EL (cell line): ENCODE measurements around the gene KMT2E.
A peak's percentile ranks its signal among the peaks of the same experiment; 100 is the strongest.
"Not testable (repeated sequence)": the region's sequence is repeated elsewhere in the genome, so short reads cannot be mapped to it uniquely, and the experiment has no call there.

Experiments used
- DNase-seq: peaks from one replicate; pipeline ENCODE4 v3.0.0-alpha.2; 2016

KMT2E gene

DNA sequence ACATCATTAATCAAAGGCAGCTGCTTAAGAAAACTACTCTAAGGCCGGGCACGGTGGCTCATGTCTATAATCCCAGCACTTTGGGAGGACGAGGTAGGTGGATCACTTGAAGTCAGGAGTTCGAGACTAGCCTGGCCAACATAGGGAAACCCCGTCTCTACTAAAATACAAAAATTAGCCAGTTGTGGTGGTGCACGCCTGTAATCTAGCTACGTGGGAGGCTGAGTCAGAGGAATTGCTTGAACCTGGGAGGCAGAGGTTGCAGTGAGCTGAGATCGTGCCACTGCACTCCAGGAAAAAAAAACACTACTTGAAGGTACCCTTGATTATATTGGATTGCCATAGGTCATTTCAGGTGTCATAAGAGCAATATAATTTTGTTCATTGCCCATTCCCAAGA is 14.9 kb downstream of the KMT2E start:
- DNase-seq, result not testable (repeated sequence)

DNA sequence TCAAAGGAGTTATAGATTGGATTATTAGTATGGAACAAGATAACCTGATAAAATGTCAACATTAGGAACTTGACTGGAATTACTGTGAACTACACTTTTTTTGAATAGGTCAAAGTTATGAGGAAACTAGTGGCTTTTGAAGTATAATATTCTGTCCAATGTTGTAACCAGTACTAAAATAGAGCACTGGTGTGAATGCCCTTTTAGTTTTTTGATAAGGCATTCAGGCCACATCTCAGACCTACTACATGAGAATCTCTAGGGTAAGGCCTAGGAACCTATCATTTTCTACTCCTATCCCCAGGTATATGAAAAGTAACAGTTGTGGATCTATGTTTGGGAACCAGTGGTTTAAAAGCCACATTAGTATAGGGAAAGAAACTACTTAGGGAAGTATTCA is 16.4 kb downstream of the KMT2E start:
- DNase-seq, result no peak

- no peak for DNase-seq
These were observed 18.7 kb downstream of the KMT2E start for GRCh38 chr7:105032553-105033214.

DNA sequence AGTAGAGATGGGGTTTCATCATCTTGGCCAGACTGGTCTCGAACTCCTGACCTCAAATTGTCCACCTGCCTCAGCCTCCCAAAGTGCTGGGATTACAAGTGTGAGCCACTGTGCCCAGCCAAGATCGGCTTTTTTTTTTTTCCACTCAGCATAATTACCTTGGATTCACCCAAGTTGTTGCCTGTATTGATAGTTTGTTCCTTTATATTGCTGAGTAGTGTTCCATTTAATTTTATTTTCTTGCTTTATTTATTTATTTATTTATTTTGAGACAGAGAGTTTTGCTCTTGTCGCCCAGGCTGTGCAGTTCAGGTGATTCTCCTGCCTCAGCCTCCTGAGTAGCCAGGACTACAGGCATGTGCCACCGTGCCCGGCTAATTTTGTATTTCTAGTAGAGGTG is 21.3 kb downstream of the KMT2E start:
- no peak for DNase-seq

DNA sequence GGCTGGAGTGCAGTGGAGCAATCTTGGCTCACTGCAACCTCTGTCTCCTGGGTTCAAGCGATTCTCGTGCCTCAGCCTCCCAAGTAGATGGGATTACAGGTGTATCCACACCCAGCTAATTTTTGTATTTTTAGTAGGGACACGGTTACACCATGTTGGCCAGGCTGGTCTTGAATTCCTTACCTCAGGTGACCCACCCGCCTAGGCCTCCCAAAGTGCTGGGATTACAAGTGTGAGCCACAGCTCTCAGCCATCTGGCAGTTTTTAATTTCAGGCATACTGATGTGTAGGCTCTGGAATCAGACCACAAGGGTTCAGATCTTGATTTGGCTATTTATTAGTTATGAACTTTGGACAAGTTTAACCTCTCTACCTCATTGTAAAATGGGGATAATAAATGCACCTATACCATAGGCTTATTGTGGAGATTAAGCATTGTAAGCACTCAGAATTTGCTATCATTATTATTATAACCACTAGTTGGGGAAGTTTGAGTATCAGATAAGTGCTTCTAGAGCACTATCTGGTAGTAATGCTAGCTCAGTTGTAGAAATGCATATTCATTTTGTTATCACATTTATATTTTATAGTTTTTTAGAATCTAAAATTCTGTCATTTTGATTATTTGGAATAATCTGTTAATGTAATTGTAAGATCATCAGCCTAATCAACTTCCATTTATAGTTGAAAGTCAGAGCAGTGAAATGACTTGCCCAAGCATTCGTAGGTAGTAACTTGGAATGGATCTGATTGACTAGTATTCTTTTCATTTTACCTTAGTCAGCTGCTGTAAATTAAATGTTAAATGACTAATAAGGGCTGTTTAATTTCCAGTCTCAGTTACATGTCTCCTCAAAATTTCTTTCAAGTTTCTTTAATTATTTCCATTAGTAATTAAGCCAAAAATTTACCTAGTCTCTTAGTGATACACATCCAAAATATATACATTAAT is 22.5 kb downstream of the KMT2E start:
- DNase-seq, result no peak

DNA sequence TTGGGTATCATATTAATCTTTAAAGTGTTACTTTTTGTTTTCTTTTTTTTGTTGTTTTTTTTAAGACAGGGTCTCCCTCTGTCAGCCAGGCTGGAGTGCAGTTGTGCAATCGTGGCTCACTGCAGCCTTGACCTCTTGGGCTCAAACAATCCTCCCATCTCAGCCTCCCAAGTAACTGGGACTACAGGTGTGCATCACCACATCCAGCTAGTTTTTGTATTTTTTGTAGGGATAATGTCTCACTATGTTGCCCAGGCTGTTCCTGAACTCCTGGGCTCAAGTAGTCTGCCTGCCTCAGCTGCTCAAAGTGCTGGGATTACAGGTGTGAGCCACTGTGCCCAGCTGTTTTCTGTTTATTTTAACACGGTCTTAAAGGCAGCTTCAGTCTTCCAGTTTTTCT is 23.3 kb downstream of the KMT2E start:
- DNase-seq, result no peak

- DNase-seq, result no peak
These were observed 30.6 kb downstream of the KMT2E start for GRCh38 chr7:105044449-105045070.

DNA sequence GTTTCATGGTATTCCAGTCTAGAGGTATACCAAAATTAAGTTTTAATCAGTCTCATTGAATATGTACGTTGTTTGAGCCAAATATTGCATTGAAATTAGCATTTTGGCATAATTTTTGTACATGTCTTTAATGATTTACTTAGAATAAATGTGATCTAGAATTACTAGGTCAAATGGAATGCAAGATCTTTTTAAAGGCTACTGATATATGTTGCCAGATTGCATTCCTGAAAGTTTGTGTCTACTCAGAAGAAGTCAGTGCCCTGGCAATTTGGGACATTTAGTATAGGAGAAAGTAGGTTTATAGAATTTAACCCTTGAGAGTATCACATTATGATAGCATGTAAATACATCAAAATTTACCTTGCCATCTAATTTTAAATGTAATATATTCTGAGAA is 32.4 kb downstream of the KMT2E start:
- peak; percentile 73 for DNase-seq

GRCh38 chr7:105047932-105048331 is 33.9 kb downstream of the KMT2E start:
- no peak for DNase-seq

DNA sequence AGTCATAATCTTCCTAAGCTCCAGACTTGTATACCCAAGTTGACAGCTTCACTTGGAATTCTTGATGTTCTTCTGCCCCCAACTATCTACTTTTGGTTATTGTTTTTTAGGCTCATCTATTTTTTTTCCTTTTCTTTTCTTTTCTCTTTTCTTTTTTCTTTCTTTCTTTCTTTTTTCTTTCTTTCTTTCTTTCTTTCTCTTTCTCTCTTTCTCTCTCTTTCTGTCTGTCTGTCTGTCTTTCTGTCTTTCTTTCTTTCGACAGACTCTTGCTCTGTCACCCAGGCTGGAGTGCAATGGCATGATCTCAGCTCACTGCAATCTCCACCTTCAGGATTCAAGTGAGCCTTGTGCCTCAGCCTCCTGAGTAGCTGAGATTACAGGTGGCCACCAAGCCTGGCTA is 36.5 kb downstream of the KMT2E start:
- no peak for DNase-seq

DNA sequence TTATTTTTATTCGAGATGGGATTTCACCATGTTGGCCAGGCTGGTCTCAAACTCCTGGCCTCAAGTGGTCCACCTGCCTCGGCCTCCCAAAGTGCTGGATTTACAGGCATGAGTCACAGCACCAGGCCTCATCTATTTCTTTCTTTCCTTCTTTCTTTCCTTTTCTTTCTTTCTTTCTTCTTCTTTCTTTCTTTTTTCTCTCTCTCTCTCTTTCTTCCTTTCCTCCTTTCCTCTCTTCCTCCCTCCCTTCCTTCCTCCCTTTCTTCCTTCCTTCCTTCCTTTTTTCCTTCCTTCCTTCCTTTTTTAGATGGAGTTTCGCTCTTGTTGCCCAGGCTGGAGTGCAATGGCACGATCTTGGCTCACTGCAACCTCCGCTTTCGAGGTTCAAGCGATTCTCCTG is 36.9 kb downstream of the KMT2E start:
- not testable (repeated sequence) for DNase-seq

GRCh38 chr7:105055084-105055483 is 41.1 kb downstream of the KMT2E start:
- no peak for DNase-seq

GRCh38 chr7:105055621-105056020 is 41.6 kb downstream of the KMT2E start:
- DNase-seq, result no peak

- no peak for DNase-seq
These were observed 43.5 kb downstream of the KMT2E start for GRCh38 chr7:105057472-105057871.

DNA sequence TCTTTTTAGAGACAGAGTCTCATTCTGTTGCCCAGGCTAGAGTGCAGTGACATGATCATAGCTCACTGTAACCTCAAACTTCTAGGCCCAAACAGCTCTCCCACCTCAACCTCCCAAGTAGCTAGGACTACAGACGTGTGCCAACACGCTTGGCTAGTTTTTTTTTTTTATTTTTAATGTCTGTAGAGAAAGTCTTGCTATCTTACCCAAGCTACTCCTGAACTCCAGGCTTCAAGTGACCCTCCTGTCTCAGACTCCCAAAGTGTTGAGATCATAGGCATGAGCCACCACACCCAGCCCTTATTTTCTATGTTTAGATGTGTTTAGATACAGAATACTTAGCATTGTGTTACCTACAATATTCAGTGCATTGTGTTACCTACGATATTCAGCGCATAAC is 46.4 kb downstream of the KMT2E start:
- DNase-seq, result no peak

GRCh38 chr7:105060923-105061322 is 46.9 kb downstream of the KMT2E start:
- DNase-seq, result no peak

- no peak for DNase-seq
These were observed 51.1 kb downstream of the KMT2E start for GRCh38 chr7:105065104-105065503.

DNA sequence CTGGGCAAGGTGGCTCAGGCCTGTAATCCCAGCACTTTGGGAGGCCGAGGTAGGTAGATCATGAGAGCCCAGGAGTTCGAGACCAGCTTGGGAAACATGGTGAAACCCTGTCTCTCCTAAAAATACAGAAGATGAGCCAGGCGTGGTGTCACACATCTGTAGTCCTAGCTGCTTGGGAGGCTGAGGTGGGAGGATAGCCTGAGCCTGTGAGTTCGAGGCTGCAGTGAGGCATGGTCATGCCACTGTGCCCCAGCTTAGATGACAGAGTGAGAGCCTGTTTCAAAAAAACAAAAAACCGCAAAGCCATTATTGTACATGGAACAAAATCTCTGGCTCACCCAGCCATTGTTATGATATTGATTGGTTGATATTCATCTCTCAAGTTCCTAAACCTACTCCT is 53.7 kb downstream of the KMT2E start:
- DNase-seq, result no peak

DNA sequence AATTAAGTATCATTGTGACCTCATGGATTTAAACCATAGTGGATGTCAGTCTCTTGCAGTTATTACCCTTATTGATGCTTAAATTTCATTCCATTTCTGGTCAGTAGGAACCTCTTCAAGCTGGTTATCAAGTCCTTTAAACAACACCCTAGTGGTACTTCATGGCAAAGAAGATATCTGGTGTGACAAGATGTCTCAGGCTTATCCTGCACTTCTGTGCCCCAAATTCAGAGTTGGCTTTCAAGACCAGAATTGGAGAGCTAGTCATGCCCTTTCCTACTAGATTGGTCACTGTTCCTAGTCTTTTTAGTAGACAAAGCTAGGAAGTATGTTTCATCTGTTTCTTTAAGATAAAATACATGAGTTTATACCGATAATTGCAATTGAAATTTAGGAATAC is 54.9 kb downstream of the KMT2E start:
- DNase-seq, result no peak

DNA sequence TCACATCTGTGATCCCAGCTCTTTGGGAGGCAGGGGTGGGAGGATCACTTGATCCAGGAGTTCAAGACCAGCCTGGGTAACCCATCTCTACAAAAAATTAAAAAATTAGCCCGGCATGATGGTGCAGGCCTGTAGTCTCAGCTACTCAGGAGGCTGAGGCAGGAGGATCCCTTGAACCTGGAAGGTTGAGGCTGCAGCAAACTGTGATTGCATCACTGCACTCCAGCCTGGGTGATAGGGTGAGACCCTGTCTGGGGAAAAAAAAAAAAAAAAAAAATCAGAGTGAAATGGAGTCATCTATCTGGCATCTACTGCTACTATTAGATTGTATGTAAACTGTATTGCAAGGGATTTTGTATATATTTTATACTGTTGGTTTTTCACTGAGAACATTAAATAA is 59.1 kb downstream of the KMT2E start:
- no peak for DNase-seq

DNA sequence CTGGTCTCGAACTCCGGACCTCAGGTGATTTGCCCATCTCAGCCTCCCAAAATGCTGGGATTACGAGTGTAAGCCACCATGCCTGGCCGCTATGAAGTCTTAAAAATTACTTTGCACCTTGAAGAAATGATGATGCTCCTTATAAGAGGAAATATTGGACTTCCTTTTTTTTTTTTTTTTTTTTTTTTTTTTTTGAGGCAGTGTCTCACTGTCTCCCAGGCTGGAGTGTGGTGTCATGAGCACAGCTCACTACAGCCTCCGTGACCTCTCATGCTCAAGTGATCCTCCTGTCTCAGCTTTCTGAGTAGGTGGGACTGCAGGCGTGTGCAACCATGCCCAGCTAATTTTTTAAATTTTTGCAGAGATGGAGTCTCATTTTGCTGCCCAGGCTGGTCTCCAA is 65.3 kb downstream of the KMT2E start:
- no peak for DNase-seq

- DNase-seq, result no peak
These were observed 70.6 kb downstream of the KMT2E start for GRCh38 chr7:105084581-105084980.

DNA sequence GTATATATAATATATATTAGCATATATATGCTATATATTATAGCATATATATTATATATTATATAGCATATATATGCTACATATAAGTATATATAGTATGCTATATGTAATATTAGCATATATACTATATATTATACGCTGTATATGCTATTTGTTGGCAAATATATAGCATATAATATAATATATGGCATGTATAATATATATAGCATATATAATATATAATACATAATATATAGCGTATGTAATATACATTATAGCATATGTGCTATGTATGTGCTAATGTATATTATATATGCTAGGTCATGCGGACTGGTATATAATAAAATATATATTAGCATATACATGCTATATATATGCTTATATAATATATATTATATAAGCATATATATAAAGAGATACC is 72.8 kb downstream of the KMT2E start:
- no peak for DNase-seq

- no peak for DNase-seq
These were observed 74.0 kb downstream of the KMT2E start for GRCh38 chr7:105087981-105088380.
